ENCODE measurements around the gene NLRP13.

NLRP13 gene

GRCh38 chr19:55935206-55935605, 3.1 kb upstream of the NLRP13 start:
- TF ChIP-seq REST (IDR thresholded peaks at IDR 0.05; ENCODE audit: low read depth) (no peak), NFIC (IDR thresholded peaks at IDR 0.05) (no peak), EP300 (IDR thresholded peaks at IDR 0.05; ENCODE audit: borderline replicate concordance) (no peak), USF1 (IDR thresholded peaks at IDR 0.05) (no peak), TEAD4 (IDR thresholded peaks at IDR 0.05) (no peak), CEBPB (IDR thresholded peaks at IDR 0.05) (no peak), RAD21 (IDR thresholded peaks at IDR 0.05; ENCODE audit: low read depth) (no peak), YY1 (IDR thresholded peaks at IDR 0.05; ENCODE audit: low read depth) (no peak), TAF1 (IDR thresholded peaks at IDR 0.05; ENCODE audit: low read depth) (no peak), ZBTB7A (IDR thresholded peaks at IDR 0.05; ENCODE audit: low read depth) (no peak), MAX (IDR thresholded peaks at IDR 0.05) (no peak), EGR1 (IDR thresholded peaks at IDR 0.05) (no peak), CREB1 (IDR thresholded peaks at IDR 0.05; ENCODE audit: low read depth) (no peak), FOXM1 (IDR thresholded peaks at IDR 0.05; ENCODE audit: borderline replicate concordance, low read depth) (no peak), TCF12 (IDR thresholded peaks at IDR 0.05; ENCODE audit: low read depth) (no peak)

- no peak for TF ChIP-seq MAX (IDR thresholded peaks at IDR 0.05)
- no peak for TF ChIP-seq REST (IDR thresholded peaks at IDR 0.05; ENCODE audit: low read depth)
- TF ChIP-seq ZBTB7A (IDR thresholded peaks at IDR 0.05; ENCODE audit: low read depth), result no peak
- TF ChIP-seq TAF1 (IDR thresholded peaks at IDR 0.05; ENCODE audit: low read depth), result no peak
- TF ChIP-seq RAD21 (IDR thresholded peaks at IDR 0.05; ENCODE audit: low read depth), result no peak
- TF ChIP-seq CREB1 (IDR thresholded peaks at IDR 0.05; ENCODE audit: low read depth), result no peak
- no peak for TF ChIP-seq EGR1 (IDR thresholded peaks at IDR 0.05)
- no peak for TF ChIP-seq FOXM1 (IDR thresholded peaks at IDR 0.05; ENCODE audit: borderline replicate concordance, low read depth)
These were observed 1.1 kb downstream of the NLRP13 start for GRCh38 chr19:55930996-55931515.

GRCh38 chr19:55927991-55928390, 4.1 kb downstream of the NLRP13 start:
- TF ChIP-seq CREB1 (IDR thresholded peaks at IDR 0.05; ENCODE audit: low read depth) (no peak), RAD21 (IDR thresholded peaks at IDR 0.05; ENCODE audit: low read depth) (no peak), TCF12 (IDR thresholded peaks at IDR 0.05; ENCODE audit: low read depth) (no peak), REST (IDR thresholded peaks at IDR 0.05; ENCODE audit: low read depth) (no peak), CEBPB (IDR thresholded peaks at IDR 0.05) (no peak), EP300 (IDR thresholded peaks at IDR 0.05; ENCODE audit: borderline replicate concordance) (no peak), FOXM1 (IDR thresholded peaks at IDR 0.05; ENCODE audit: borderline replicate concordance, low read depth) (no peak), MAX (IDR thresholded peaks at IDR 0.05) (no peak), ZBTB7A (IDR thresholded peaks at IDR 0.05; ENCODE audit: low read depth) (no peak), NFIC (IDR thresholded peaks at IDR 0.05) (no peak), YY1 (IDR thresholded peaks at IDR 0.05; ENCODE audit: low read depth) (no peak), TEAD4 (IDR thresholded peaks at IDR 0.05) (no peak)

- no peak for TF ChIP-seq RAD21 (IDR thresholded peaks at IDR 0.05; ENCODE audit: low read depth)
- no peak for TF ChIP-seq USF1 (IDR thresholded peaks at IDR 0.05)
- no peak for TF ChIP-seq CREB1 (IDR thresholded peaks at IDR 0.05; ENCODE audit: low read depth)
- TF ChIP-seq REST (IDR thresholded peaks at IDR 0.05; ENCODE audit: low read depth), result no peak
- no peak for TF ChIP-seq NFIC (IDR thresholded peaks at IDR 0.05)
- TF ChIP-seq FOXM1 (IDR thresholded peaks at IDR 0.05; ENCODE audit: borderline replicate concordance, low read depth), result no peak
- TF ChIP-seq TAF1 (IDR thresholded peaks at IDR 0.05; ENCODE audit: low read depth), result no peak
- TF ChIP-seq TEAD4 (IDR thresholded peaks at IDR 0.05), result no peak
- no peak for TF ChIP-seq CEBPB (IDR thresholded peaks at IDR 0.05)
- no peak for TF ChIP-seq MAX (IDR thresholded peaks at IDR 0.05)
- TF ChIP-seq TCF12 (IDR thresholded peaks at IDR 0.05; ENCODE audit: low read depth), result no peak
- no peak for TF ChIP-seq EGR1 (IDR thresholded peaks at IDR 0.05)
- no peak for TF ChIP-seq YY1 (IDR thresholded peaks at IDR 0.05; ENCODE audit: low read depth)
- TF ChIP-seq EP300 (IDR thresholded peaks at IDR 0.05; ENCODE audit: borderline replicate concordance), result no peak
- no peak for TF ChIP-seq ZBTB7A (IDR thresholded peaks at IDR 0.05; ENCODE audit: low read depth)
These were observed 8.6 kb downstream of the NLRP13 start for GRCh38 chr19:55923556-55923955.
